Neuron (in vitro differentiated cells): ENCODE measurements around the gene ANKFN1.

Source experiments
- H2AFZ ChIP-seq: one replicate; pipeline ENCODE4 v1.6.1; 2013; ENCODE audit warnings: low read depth, mild to moderate bottlenecking, inconsistent platforms, low read length, moderate library complexity
- H3K27me3 ChIP-seq: one replicate; pipeline ENCODE4 v1.6.1; 2013; ENCODE audit warnings: low read length; ENCODE audit not compliant: insufficient read depth
- H3K36me3 ChIP-seq: one replicate; pipeline ENCODE4 v1.6.1; 2013; ENCODE audit warnings: low read length; ENCODE audit not compliant: insufficient read depth
- H3K4me1 ChIP-seq: one replicate; pipeline ENCODE4 v1.6.1; 2013; ENCODE audit warnings: low read length; ENCODE audit not compliant: insufficient read depth
- H3K4me3 ChIP-seq: 2 replicates; pipeline ENCODE4 v1.5.1; 2013; ENCODE audit warnings: mild to moderate bottlenecking, low read length, moderate library complexity
- H3K9me3 ChIP-seq: one replicate; pipeline ENCODE4 v1.6.1; 2013; ENCODE audit warnings: low read length

Gene ANKFN1

GRCh38 chr17:56465886-56466285 is 312.6 kb downstream of the ANKFN1 start:
- Histone ChIP-seq H3K36me3 (no peaks in the 10 kb centered on the region), H3K9me3 (no peaks in the 10 kb centered on the region), H2AFZ (no peak overlapping the region), H3K4me3 (no peak overlapping the region), H3K27me3 (no peaks in the 10 kb centered on the region), H3K4me1 (no peaks in the 10 kb centered on the region)

- H3K4me1 ChIP-seq: no peaks in the 10 kb centered on the region
- H3K9me3 ChIP-seq: no peaks in the 10 kb centered on the region
- H3K27me3 ChIP-seq: no peaks in the 10 kb centered on the region
- no peak overlapping the region for H3K4me3 ChIP-seq
- no peaks in the 10 kb centered on the region for H3K36me3 ChIP-seq
- H2AFZ ChIP-seq: no peak overlapping the region
These were observed 315.6 kb downstream of the ANKFN1 start for GRCh38 chr17:56468840-56469239.

GRCh38 chr17:56471696-56472095 is 318.4 kb downstream of the ANKFN1 start:
- H3K36me3 ChIP-seq: no peaks in the 10 kb centered on the region
- H3K27me3 ChIP-seq: no peaks in the 10 kb centered on the region
- H2AFZ ChIP-seq: no peak overlapping the region
- H3K9me3 ChIP-seq: no peaks in the 10 kb centered on the region
- no peaks in the 10 kb centered on the region for H3K4me1 ChIP-seq
- H3K4me3 ChIP-seq: no peak overlapping the region

DNA sequence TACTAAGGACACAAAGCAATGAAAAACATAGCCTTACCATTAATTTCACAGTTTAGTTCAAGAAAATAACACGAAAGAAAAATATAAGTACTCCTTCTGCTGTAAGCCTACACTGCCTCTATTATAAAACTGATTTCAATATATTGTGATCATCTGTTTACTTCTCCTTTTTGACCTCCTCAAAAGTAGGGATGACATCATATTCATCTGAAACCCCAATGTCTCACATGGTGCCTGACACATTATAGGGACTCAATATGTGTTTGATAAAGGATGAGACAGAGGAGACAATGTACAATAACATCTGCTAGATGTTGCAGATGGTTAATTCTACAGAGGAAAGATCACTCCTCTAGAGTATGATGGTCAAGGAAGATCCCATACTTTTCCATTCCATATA is 321.8 kb downstream of the ANKFN1 start:
- Histone ChIP-seq H3K4me1 (no peaks in the 10 kb centered on the region), H3K27me3 (no peaks in the 10 kb centered on the region), H3K4me3 (no peak overlapping the region), H2AFZ (no peak overlapping the region), H3K36me3 (no peaks in the 10 kb centered on the region), H3K9me3 (no peaks in the 10 kb centered on the region)

DNA sequence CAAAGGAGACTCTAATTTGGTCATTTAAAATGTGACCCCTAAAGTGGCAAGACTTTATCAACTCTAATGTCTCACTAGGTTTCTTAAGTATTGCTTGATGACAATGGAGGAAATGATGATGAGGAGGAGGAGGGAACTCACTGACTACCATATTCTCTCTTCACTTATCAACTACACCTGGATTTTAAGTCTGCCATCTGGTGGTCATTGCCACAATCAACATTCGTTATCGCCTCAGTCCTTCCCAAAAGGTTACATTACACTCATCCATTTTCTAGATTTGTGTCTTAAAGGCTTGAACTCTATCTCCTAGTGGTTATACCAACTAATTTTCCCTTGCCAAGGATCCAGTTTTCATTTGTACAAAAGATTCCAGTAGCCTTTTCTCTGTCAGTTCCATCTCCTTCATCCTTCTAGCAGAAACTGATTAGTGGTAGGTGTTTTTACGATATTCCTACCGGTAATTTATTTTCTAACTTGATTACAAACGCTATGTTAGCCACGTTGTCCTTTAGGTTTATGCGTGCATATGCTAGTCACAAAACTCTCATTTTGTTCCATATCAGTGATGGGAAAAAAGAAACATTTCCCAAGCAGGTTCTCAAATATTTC is 325.7 kb downstream of the ANKFN1 start:
- Histone ChIP-seq H3K4me1 (no peaks in the 10 kb centered on the region), H3K36me3 (no peaks in the 10 kb centered on the region), H3K9me3 (no peaks in the 10 kb centered on the region), H3K27me3 (no peaks in the 10 kb centered on the region), H2AFZ (no peak overlapping the region), H3K4me3 (no peak overlapping the region)

DNA sequence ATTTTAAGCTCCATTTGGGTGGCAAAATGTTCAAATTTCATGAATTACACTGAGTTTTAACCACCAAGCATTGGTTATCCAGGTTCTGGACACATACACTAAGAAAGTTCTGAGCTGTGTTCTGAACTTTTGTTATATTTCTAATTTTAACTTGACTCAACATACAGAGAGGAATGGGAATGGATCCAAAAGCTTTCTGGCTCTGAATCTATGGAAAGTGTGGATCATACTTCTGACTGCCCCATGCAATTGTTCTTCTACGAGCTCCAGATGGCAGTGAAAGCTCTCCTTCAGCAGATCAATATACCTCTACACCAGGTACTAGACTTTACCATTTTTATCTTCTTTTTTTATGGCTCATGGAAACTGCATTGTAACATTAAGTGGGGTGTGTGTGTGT is 327.2 kb downstream of the ANKFN1 start:
- no peaks in the 10 kb centered on the region for H3K36me3 ChIP-seq
- no peaks in the 10 kb centered on the region for H3K27me3 ChIP-seq
- H2AFZ ChIP-seq: no peak overlapping the region
- no peak overlapping the region for H3K4me3 ChIP-seq
- H3K4me1 ChIP-seq: no peaks in the 10 kb centered on the region
- no peaks in the 10 kb centered on the region for H3K9me3 ChIP-seq

- Histone ChIP-seq H3K27me3 (no peaks in the 10 kb centered on the region), H3K4me1 (no peaks in the 10 kb centered on the region), H3K36me3 (no peaks in the 10 kb centered on the region), H3K4me3 (no peak overlapping the region), H2AFZ (no peak overlapping the region), H3K9me3 (no peaks in the 10 kb centered on the region)
These were observed 328.4 kb downstream of the ANKFN1 start for GRCh38 chr17:56481659-56482058.

DNA sequence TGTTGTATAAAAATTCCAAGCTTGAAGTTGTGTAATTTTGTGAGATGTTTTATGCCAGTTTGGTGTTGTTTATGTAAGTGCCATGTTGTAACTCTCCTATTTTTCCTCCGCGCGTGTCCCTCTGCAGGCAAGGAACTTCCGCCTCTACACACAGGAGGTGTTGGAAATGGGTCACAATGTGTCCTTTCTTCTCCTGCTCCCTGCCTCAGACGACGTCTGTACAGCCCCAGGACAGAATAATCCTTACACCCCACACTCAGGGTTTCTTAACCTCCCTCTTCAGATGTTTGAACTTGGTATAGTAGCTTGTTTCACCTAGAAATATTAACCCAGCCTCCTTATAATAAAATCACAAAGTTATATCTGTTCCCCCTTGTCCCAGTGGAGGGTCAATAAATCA is 329.0 kb downstream of the ANKFN1 start:
- H3K9me3 ChIP-seq: no peaks in the 10 kb centered on the region
- H2AFZ ChIP-seq: no peak overlapping the region
- no peak overlapping the region for H3K4me3 ChIP-seq
- no peaks in the 10 kb centered on the region for H3K4me1 ChIP-seq
- no peaks in the 10 kb centered on the region for H3K36me3 ChIP-seq
- H3K27me3 ChIP-seq: no peaks in the 10 kb centered on the region

- H3K36me3 ChIP-seq: no peaks in the 10 kb centered on the region
- no peak overlapping the region for H3K4me3 ChIP-seq
- H2AFZ ChIP-seq: no peak overlapping the region
- no peaks in the 10 kb centered on the region for H3K9me3 ChIP-seq
- H3K27me3 ChIP-seq: no peaks in the 10 kb centered on the region
- no peaks in the 10 kb centered on the region for H3K4me1 ChIP-seq
These were observed 333.5 kb downstream of the ANKFN1 start for GRCh38 chr17:56486732-56487131.

- H2AFZ ChIP-seq: no peak overlapping the region
- H3K36me3 ChIP-seq: no peaks in the 10 kb centered on the region
- no peak overlapping the region for H3K4me3 ChIP-seq
- no peaks in the 10 kb centered on the region for H3K27me3 ChIP-seq
- H3K4me1 ChIP-seq: no peaks in the 10 kb centered on the region
- no peaks in the 10 kb centered on the region for H3K9me3 ChIP-seq
These were observed 335.5 kb downstream of the ANKFN1 start for GRCh38 chr17:56488800-56489199.

DNA sequence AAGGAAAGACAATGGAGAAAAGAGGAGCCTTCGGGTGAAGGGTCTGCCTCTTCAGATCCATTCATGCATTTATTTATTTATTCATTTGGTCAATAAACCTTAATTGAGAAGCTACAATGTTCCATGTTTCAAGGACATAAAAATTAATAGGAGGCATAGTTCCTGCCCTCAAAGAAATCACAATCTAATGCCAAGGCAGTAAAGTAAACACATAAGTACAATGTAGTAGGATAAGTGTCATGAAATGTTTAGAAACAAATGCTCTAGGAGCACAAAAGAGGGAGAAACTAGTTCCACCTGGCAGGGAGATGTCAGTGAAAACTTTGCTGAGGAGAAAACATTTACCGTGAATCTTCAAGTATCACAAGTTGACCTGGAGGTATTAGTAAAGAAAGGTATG is 336.7 kb downstream of the ANKFN1 start:
- H3K9me3 ChIP-seq: no peaks in the 10 kb centered on the region
- no peaks in the 10 kb centered on the region for H3K4me1 ChIP-seq
- H3K36me3 ChIP-seq: no peaks in the 10 kb centered on the region
- no peak overlapping the region for H2AFZ ChIP-seq
- H3K4me3 ChIP-seq: no peak overlapping the region
- no peaks in the 10 kb centered on the region for H3K27me3 ChIP-seq

DNA sequence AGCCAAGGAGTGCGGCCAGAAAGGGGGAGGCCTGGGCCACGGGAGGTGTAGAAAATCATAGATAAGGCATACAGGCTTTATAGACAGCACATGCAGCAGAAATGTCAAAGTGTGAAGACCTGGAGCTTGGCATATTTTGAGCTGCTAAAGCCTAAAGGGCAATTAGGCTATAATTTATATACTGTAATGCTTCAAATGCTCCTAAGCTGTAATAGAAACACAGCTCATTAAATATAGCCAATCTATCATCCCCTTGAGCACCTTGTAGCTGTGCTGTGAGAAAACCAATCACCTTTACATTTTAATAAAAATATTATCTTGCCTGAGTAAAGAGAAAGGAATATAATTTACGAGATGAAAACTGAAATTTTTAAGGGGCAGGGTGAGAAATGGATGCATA is 342.3 kb downstream of the ANKFN1 start:
- no peak overlapping the region for H2AFZ ChIP-seq
- H3K4me1 ChIP-seq: no peaks in the 10 kb centered on the region
- no peaks in the 10 kb centered on the region for H3K36me3 ChIP-seq
- H3K27me3 ChIP-seq: no peaks in the 10 kb centered on the region
- no peak overlapping the region for H3K4me3 ChIP-seq
- no peaks in the 10 kb centered on the region for H3K9me3 ChIP-seq

DNA sequence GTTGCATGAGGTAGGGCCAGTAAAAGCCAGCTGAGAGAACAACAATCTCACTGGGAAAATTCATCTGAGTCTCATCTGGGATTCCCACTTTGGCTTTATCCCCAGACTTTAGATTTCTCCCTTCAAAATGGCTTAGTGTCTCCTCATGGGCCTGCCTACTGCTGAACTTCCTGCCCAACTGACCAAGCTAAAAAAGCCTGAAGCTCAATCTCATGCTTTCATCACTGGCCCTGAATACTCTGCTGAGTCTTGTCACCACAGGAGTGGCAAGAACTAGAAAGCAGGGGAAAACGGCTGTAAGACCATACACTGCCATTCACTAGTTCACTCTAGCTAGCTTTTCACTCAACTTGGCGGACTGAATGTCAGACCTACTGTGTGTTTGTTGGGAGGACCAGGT is 343.9 kb downstream of the ANKFN1 start:
- peaks cover 3% of the 10 kb centered on the region for H3K27me3 ChIP-seq
- H3K4me1 ChIP-seq: no peaks in the 10 kb centered on the region
- H2AFZ ChIP-seq: no peak overlapping the region
- H3K9me3 ChIP-seq: no peaks in the 10 kb centered on the region
- H3K36me3 ChIP-seq: no peaks in the 10 kb centered on the region
- H3K4me3 ChIP-seq: no peak overlapping the region

DNA sequence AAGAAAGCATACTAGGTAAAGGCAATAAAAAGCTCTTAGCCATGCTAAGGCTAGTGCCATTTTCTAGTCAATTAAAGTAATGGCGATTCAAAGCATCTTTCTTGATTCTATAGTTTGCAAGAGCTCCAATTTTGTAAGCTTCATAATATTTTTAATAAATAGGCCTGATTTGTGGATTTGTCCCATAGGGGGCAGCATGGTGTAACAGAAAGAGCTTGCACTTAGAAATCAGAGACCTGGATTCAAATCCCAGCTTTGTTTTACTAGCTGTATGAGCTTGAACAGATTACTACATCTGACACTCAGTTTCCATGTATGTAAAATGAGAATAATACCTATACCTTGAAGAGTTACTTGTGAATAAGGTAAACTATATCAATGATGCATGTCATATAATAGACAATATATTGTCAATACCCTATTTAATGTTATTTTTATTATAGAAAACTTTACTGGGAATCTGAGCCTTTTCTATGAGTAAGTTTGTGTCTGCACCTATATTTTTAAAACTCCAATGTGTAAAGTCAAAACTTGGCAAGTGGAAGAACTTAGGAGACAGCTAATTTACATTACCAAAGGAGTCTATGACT is 346.6 kb downstream of the ANKFN1 start:
- Histone ChIP-seq H3K9me3 (no peaks in the 10 kb centered on the region), H3K27me3 (peaks cover 3% of the 10 kb centered on the region), H3K36me3 (no peaks in the 10 kb centered on the region)

More for the DNA sequence above, 346.6 kb downstream of the ANKFN1 start:
- Histone ChIP-seq H3K4me3 (no peak overlapping the region), H3K4me1 (no peaks in the 10 kb centered on the region), H2AFZ (no peak overlapping the region)
